Keratinocyte (primary cell): Measurements from ENCODE around the gene MYOZ3. TPM values are rescaled to one million over a fixed set of nuclear protein-coding genes. Genes with fewer than 3 reads are reported as not detected.

ENCODE experiments used
- DNase-seq: peaks from one replicate; pipeline ENCODE4 v3.0.0-alpha.2; 2011; ENCODE audit warnings: low read depth, missing footprints, low spot score
- FAIRE-seq: peaks from 2 replicates; lab custom pipeline; 2011; peaks lifted over from hg19 to GRCh38; lab: Jason Lieb, UNC
- H2AFZ ChIP-seq: 2 replicates; pipeline ENCODE4 v1.6.0; 2012; ENCODE audit warnings: low read length, control low read depth, inconsistent platforms; ENCODE audit not compliant: control insufficient read depth
- H3K27ac ChIP-seq: 2 replicates; pipeline ENCODE4 v1.5.1; 2011; ENCODE audit warnings: low read length; ENCODE audit not compliant: control insufficient read depth, insufficient read depth
- H3K27me3 ChIP-seq: 3 replicates; pipeline ENCODE4 v1.6.0; 2011; ENCODE audit warnings: low read length; ENCODE audit not compliant: control insufficient read depth, insufficient read depth; ENCODE audit errors: extremely low read depth
- H3K36me3 ChIP-seq, 2 experiments: 2 replicates in 1 of 2; 3 replicates in 1 of 2; pipeline ENCODE4 v1.5.1; 2011; ENCODE audit warnings: low read length in 2 of 2, mild to moderate bottlenecking in 1 of 2; ENCODE audit not compliant: control insufficient read depth in 2 of 2, insufficient read depth in 2 of 2; ENCODE audit errors: extremely low read depth in 1 of 2
- H3K4me1 ChIP-seq: 3 replicates; pipeline ENCODE4 v1.5.1; 2011; ENCODE audit warnings: low read length; ENCODE audit not compliant: control insufficient read depth, insufficient read depth; ENCODE audit errors: extremely low read depth
- H3K4me2 ChIP-seq: 3 replicates; pipeline ENCODE4 v1.6.0; 2011; ENCODE audit warnings: low read depth, low read length; ENCODE audit not compliant: control insufficient read depth, insufficient read depth; ENCODE audit errors: extremely low read depth
- H3K4me3 ChIP-seq, 3 experiments: fragments of 200-600 bp in 1 of 3; sonication (generic) in 1 of 3; 2 replicates in 2 of 3; 3 replicates in 1 of 3; pipeline ENCODE4 v1.5.1; 2011 to 2016; ENCODE audit warnings: low read length in 3 of 3, mild to moderate bottlenecking in 3 of 3, control low read depth in 2 of 3, inconsistent platforms in 1 of 3, low read depth in 1 of 3, mixed read lengths in 1 of 3, mixed run types in 1 of 3, moderate library complexity in 1 of 3; ENCODE audit not compliant: control insufficient read depth in 2 of 3, insufficient read depth in 2 of 3; ENCODE audit errors: extremely low read depth in 1 of 3
- H3K79me2 ChIP-seq: 2 replicates; pipeline ENCODE4 v1.6.0; 2012; ENCODE audit warnings: low read length; ENCODE audit not compliant: control insufficient read depth, insufficient read depth
- H3K9ac ChIP-seq: 3 replicates; pipeline ENCODE4 v1.6.0; 2011; ENCODE audit warnings: low read length; ENCODE audit not compliant: control insufficient read depth, insufficient read depth; ENCODE audit errors: extremely low read depth
- H3K9me1 ChIP-seq: 3 replicates; pipeline ENCODE4 v1.6.0; 2011; ENCODE audit warnings: low read length; ENCODE audit not compliant: control insufficient read depth, insufficient read depth; ENCODE audit errors: extremely low read depth
- H3K9me3 ChIP-seq: 2 replicates; pipeline ENCODE4 v1.5.1; 2012; ENCODE audit warnings: low read depth, low read length; ENCODE audit not compliant: control insufficient read depth
- H4K20me1 ChIP-seq: 3 replicates; pipeline ENCODE4 v1.6.0; 2011; ENCODE audit warnings: low read length; ENCODE audit not compliant: control insufficient read depth, insufficient read depth; ENCODE audit errors: extremely low read depth
- CTCF ChIP-seq, 3 experiments: IDR thresholded peaks in 1 of 3; conservative IDR thresholded peaks in 1 of 3; optimal IDR thresholded peaks in 1 of 3; 2 replicates in 2 of 3; 3 replicates in 1 of 3; pipeline versions ENCODE3 to v1.5.1; 2011; ENCODE audit warnings: low read length in 3 of 3, mild to moderate bottlenecking in 3 of 3, moderate library complexity in 2 of 3, control low read depth in 1 of 3, inconsistent platforms in 1 of 3; ENCODE audit not compliant: insufficient read depth in 2 of 3; ENCODE audit errors: extremely low read depth in 1 of 3
- EZH2 ChIP-seq: IDR thresholded peaks from one replicate; pipeline ENCODE4 v1.6.1; 2012; ENCODE audit warnings: inconsistent platforms, mild to moderate bottlenecking, low read length, moderate library complexity
- dilution Hi-C: fragments of 300-500 bp; cut with MboI; formaldehyde crosslinking; loops from one replicate; pipeline ENCODE4 v1.7.0; 2020; ENCODE audit warnings: low sequenced_read_pairs; ENCODE audit not compliant: extremely low pct_ligation_motif_present
- polyA plus RNA-seq, 5 experiments: library from polyadenylated mRNA; depleted of rRNA in 3 of 5; stranded (reverse) in 3 of 5; stranded (forward) in 1 of 5; unstranded in 1 of 5; fragments of >200 nt; gene quantifications; 1 replicate in 1 of 5; 2 replicates in 3 of 5; 3 replicates in 1 of 5; pipeline versions ENCODE4 v1.2.1 to v1.2.3, GENCODE V29; 2011 to 2012; ENCODE audit warnings: missing spikeins in 2 of 5, low read depth in 1 of 5, low replicate concordance in 1 of 5

Gene MYOZ3
- polyA plus RNA-seq, 1 donor (not counting 4 experiments of a cell fraction or from before 2014, with no cell fraction given): 0.03 TPM

- H3K9ac ChIP-seq: no peak overlapping the region
- FAIRE-seq (no peak), DNase-seq (no peak)
- H3K36me3 ChIP-seq: peaks cover 26 to 57% of the 10 kb centered on the region in 2 experiments
- no peaks in the 10 kb centered on the region for H3K79me2 ChIP-seq
- H3K4me2 ChIP-seq: no peak overlapping the region
- no peaks in the 10 kb centered on the region for H3K27me3 ChIP-seq
- no peaks in the 10 kb centered on the region for H4K20me1 ChIP-seq
- no peak overlapping the region for H3K27ac ChIP-seq
- dilution Hi-C loops: no loop called here
- H3K4me1 ChIP-seq: no peaks in the 10 kb centered on the region
- no peak overlapping the region for H3K4me3 ChIP-seq
- TF ChIP-seq CTCF (optimal IDR thresholded peaks at IDR 0.05 in 1 of 3, IDR thresholded peaks at IDR 0.05 in 1 of 3, conservative IDR thresholded peaks at IDR 0.05 in 1 of 3; ENCODE audit: extremely low read depth in 1 of 3, insufficient read depth in 2 of 3, low read length in 3 of 3) (no peak), EZH2 (no peak)
- no peaks in the 10 kb centered on the region for H3K9me3 ChIP-seq
- no peak overlapping the region for H2AFZ ChIP-seq
- H3K9me1 ChIP-seq: no peaks in the 10 kb centered on the region
Observed at GRCh38 chr5:150692276-150692675, 31.2 kb downstream of the MYOZ3 start.

GRCh38 chr5:150694612-150695011 is 33.6 kb downstream of the MYOZ3 start:
- Histone ChIP-seq H3K9me3 (no peaks in the 10 kb centered on the region), H2AFZ (no peak overlapping the region), H3K9ac (no peak overlapping the region), H3K4me2 (no peak overlapping the region), H3K4me3 (no peak overlapping the region), H3K9me1 (no peaks in the 10 kb centered on the region), H3K4me1 (peaks cover 4% of the 10 kb centered on the region), H3K36me3 (peaks cover 33 to 70% of the 10 kb centered on the region in 2 experiments), H3K79me2 (peaks cover 12% of the 10 kb centered on the region), H3K27ac (no peak overlapping the region), H3K27me3 (no peaks in the 10 kb centered on the region), H4K20me1 (no peaks in the 10 kb centered on the region)
- DNase-seq: no peak
- dilution Hi-C loops: no loop called here
- no peak for TF ChIP-seq EZH2
- no peak for TF ChIP-seq CTCF (optimal IDR thresholded peaks at IDR 0.05 in 1 of 3, IDR thresholded peaks at IDR 0.05 in 1 of 3, conservative IDR thresholded peaks at IDR 0.05 in 1 of 3; ENCODE audit: extremely low read depth in 1 of 3, insufficient read depth in 2 of 3, low read length in 3 of 3)
- FAIRE-seq: no peak
